AG04450 (cell line): ENCODE measurements around the gene FOXO6. TPM values are rescaled to one million over a fixed set of nuclear protein-coding genes. Genes with fewer than 3 reads are reported as not detected.

Experiments
- CTCF ChIA-PET: fragments of 300-600, 350-600 bp; formaldehyde crosslinking; extraction: SDS; loops from one replicate; lab custom pipeline; 2022; ENCODE audit warnings: antibody characterized with exemption, inconsistent platforms; lab: Charles Lee
- POLR2A ChIA-PET: fragments of 350-600 bp; formaldehyde crosslinking; extraction: SDS; loops from one replicate; lab custom pipeline; 2021; ENCODE audit warnings: antibody characterized with exemption, inconsistent platforms; lab: Yijun Ruan, JAX
- DNase-seq: peaks from one replicate; pipeline ENCODE4 v3.0.0-alpha.2; 2011; ENCODE audit warnings: low read depth, low spot score
- H3K27ac ChIP-seq: one replicate; pipeline ENCODE4 v1.5.1; 2012; ENCODE audit warnings: low read depth, low read length, control low read depth
- H3K27me3 ChIP-seq: one replicate; pipeline ENCODE4 v1.6.0; 2012; ENCODE audit warnings: low read length; ENCODE audit not compliant: control insufficient read depth, insufficient read depth
- H3K4me3 ChIP-seq: 2 replicates; pipeline ENCODE4 v1.5.1; 2011; ENCODE audit warnings: mild to moderate bottlenecking, low read depth, low read length, control low read depth
- H3K9me3 ChIP-seq: 2 replicates; pipeline ENCODE4 v1.5.1; 2012; ENCODE audit warnings: low read length; ENCODE audit not compliant: control insufficient read depth, insufficient read depth
- polyA plus RNA-seq: library from polyadenylated mRNA; depleted of rRNA; stranded (reverse); fragments of >200 nt; gene quantifications from 2 replicates; pipeline ENCODE4 v1.2.3, GENCODE V29; 2011
- TF ChIP-seq, protein P1 (sequence below): IDR thresholded peaks from 2 replicates; pipeline ENCODE4 v1.5.1; 2011; ENCODE audit warnings: low read depth, low read length, control low read depth, inconsistent platforms

FOXO6 gene
- polyA plus RNA-seq, 1 experiment, result not detected

DNA sequence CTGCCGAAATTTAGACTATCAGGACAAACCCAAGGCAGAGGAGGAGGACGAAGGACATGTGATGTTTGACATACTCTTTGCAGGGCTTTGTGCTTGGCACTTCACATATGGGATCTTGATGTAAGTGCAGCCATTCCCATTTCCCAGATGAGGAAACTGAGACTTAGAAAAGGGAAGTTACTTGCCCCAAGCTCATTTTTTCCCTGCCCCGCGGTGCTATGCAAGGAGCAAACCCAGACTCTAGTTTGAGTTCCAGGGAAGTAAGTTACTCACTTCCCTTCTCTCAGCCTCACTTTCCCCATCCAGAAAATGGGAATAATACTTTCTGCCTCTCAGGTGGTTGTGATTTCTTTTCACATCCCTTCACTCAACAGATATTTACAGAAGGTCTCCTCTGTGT is 4.5 kb upstream of the FOXO6 start:
- ChIA-PET CTCF (interaction anchor here (1.0 kb wide), 1 partner anchor 74 kb away, joined by 3 read pairs; no protein-coding TSS in a partner anchor), POLR2A (no interaction called here)
- H3K27ac ChIP-seq, result no peak overlapping the region
- H3K9me3 ChIP-seq, result no peaks in the 10 kb centered on the region
- TF ChIP-seq, protein P1, sequence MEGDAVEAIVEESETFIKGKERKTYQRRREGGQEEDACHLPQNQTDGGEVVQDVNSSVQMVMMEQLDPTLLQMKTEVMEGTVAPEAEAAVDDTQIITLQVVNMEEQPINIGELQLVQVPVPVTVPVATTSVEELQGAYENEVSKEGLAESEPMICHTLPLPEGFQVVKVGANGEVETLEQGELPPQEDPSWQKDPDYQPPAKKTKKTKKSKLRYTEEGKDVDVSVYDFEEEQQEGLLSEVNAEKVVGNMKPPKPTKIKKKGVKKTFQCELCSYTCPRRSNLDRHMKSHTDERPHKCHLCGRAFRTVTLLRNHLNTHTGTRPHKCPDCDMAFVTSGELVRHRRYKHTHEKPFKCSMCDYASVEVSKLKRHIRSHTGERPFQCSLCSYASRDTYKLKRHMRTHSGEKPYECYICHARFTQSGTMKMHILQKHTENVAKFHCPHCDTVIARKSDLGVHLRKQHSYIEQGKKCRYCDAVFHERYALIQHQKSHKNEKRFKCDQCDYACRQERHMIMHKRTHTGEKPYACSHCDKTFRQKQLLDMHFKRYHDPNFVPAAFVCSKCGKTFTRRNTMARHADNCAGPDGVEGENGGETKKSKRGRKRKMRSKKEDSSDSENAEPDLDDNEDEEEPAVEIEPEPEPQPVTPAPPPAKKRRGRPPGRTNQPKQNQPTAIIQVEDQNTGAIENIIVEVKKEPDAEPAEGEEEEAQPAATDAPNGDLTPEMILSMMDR, result no peak
- no peak for DNase-seq
- no peak overlapping the region for H3K4me3 ChIP-seq
- H3K27me3 ChIP-seq, result peaks cover 9% of the 10 kb centered on the region

DNA sequence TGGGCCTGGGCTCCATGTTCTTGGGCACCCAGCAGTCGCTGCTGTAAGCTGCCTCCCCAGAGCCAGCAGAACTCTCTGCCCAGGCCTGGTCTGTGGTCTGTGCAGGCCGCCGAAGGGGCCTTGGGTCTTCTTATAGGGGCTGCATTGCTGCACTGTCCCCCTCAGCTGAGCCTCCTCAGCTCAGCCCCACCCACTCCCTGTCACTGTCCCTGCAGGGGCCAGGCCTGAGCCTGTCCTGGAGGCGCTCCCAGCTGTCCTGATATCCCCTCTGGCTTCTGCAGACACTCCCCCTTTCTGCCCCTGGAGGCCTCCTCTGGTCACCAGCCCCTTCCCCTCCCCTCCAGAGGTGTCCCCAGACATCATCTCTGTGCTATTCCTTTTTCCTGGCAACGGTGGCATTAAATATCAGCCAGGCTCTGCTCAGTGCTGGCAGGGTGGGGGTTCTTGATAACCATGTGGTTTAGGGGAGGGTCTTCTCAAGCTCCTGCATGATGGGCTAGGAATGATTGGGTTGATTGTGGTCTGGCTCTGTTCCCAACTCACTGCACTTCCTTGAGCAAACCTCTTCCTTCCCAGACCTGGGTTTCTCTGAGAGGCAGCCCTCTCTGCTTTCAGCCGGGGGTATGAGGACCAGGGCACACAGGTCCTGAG is 3.7 kb upstream of the FOXO6 start:
- CTCF ChIA-PET, result interaction anchor here (1.0 kb wide), 1 partner anchor 75 kb away, joined by 3 read pairs; no protein-coding TSS in a partner anchor
- DNase-seq, result no peak

DNA sequence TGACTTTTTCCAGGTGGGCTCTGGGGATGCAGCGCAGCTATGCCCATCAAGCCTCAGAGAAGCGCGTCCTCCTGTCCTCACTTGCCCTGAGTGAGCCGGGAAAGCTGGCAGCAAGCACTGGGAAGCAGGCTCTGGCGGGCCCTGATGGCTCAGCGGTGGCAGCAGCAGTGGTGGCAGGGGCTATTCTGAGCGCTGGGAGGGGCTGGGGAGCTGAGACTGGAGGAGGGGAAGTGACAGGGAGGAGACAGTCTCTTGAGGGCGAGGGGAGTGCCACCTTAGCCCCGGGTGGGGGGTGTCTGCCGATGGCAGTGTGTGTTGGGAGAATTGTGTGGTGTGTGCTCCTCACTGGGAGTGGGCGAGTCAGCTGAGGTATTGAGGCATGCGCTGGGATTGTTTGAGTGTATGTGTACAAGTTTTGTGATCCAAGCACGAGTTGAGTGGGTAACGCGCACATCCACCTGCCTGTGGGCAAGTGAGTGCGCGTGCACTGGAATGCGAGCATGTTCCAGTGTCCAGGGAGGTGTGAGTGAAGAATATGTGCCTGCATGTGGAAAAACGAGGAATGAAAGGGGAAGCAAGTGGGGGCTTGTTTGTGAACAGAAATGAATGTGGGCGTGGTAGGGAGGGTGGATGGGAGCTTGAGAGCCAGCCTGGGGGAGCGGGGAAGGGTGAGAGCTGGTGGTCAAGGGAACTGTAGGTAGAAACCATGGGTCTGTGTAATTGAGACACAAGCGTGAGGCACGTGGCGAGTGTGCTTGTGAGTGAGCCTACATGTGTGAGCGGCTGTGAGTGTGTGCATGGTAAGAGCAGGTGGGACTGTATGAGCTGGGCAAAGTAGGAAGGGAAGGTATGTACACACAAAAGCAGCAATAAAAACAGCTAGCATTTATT is 2.9 kb upstream of the FOXO6 start:
- CTCF ChIA-PET, result interaction anchor here (1.1 to 1.6 kb wide), 2 partner anchors 59 to 75 kb away, joined by 3 read pairs; no protein-coding TSS in a partner anchor
- Histone ChIP-seq H3K4me3 (no peak overlapping the region), H3K27ac (no peak overlapping the region), H3K9me3 (no peaks in the 10 kb centered on the region), H3K27me3 (peaks cover 18% of the 10 kb centered on the region)
- no peak for DNase-seq
- TF ChIP-seq, protein P1, result no peak
- POLR2A ChIA-PET, result no interaction called here

More for the DNA sequence above, 3.7 kb upstream of the FOXO6 start:
- H3K9me3 ChIP-seq, result no peaks in the 10 kb centered on the region
- no peak overlapping the region for H3K4me3 ChIP-seq
- TF ChIP-seq, protein P1, result no peak
- POLR2A ChIA-PET, result no interaction called here
- peaks cover 14% of the 10 kb centered on the region for H3K27me3 ChIP-seq
- no peak overlapping the region for H3K27ac ChIP-seq

DNA sequence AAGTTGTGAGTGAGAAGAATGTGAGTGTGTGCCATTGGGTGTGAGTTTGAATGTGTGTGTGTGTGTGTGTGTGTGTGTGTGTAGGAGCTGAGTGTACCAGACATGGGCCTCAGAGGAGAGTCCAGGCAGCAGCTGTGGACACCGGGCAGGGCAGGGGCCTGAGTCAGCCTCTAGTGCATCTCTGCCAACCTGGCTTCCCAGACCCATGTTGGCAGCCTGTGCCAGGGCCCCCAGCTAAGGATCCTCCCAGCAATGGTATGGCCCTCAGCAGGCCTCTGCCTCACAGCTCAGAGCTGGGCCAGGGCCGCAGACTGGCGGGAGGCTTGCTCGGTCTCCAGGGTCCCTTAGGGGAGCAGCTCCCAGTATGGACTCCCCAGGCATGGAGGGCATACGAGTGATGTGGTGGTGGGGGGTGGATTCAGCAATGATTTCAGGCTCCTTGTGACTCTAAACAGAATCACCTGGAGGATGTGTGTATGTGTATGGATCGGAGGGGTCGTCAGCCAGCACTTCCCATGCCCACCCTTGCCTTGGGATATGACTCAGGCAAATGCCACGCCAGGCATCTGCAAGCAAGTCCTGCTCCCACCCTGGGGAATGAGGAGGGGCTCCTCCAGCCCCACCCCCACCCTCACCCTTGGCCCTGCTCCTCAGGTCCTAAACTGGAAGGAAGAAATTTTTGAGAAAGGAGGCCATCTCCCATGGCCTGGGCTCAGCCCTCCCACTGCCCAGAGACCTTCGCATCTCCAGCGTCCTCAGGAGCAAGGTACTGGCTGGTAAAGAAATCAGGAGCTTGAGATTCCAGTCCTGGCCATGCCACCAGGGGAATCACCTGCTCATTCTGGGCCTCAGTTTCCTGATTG is 1.8 kb upstream of the FOXO6 start:
- CTCF ChIA-PET, result interaction anchor here (0.7 to 1.9 kb wide), 4 partner anchors 18 to 76 kb away, joined by 3 to 7 read pairs (median 3); no protein-coding TSS in a partner anchor
- TF ChIP-seq, protein P1, result no peak
- H3K4me3 ChIP-seq, result no peak overlapping the region
- no peaks in the 10 kb centered on the region for H3K9me3 ChIP-seq
- no peak overlapping the region for H3K27ac ChIP-seq
- no peak for DNase-seq
- peaks cover 26% of the 10 kb centered on the region for H3K27me3 ChIP-seq
- POLR2A ChIA-PET, result no interaction called here
